Right lobe of liver (tissue), 6 donors: ENCODE data around the gene JMJD8. TPM values are rescaled to one million over a fixed set of nuclear protein-coding genes. Genes with fewer than 3 reads are reported as not detected.
"Not testable (repeated sequence)": the region's sequence is repeated elsewhere in the genome, so short reads cannot be mapped to it uniquely, and the experiment has no call there.

Experiments used
- ATAC-seq, 4 donors: fragments of 200-7000 bp; cut with Tn5 transposase; one replicate each; pipeline ENCODE4 v1.9.1; 2020; ENCODE audit warnings: mild to moderate bottlenecking in 4 of 4, moderate library complexity in 4 of 4
- DNase-seq, 3 donors: peaks; one replicate each; pipeline ENCODE4 v3.0.0-alpha.2; 2020
- H3K27ac ChIP-seq, 3 donors: fragments of 200-600 bp; one replicate each; pipeline ENCODE4 v1.8.0; 2022
- H3K27me3 ChIP-seq, 2 donors: fragments of 200-600 bp; one replicate each; pipeline ENCODE4 v1.8.0; 2022
- H3K36me3 ChIP-seq, 4 donors: fragments of 200-600 bp; sonication (generic) in 1 of 4; one replicate each; pipeline versions ENCODE4 v1.5.1 to v1.8.0; 2017 to 2022; ENCODE audit warnings: control low read depth in 1 of 4
- H3K4me1 ChIP-seq, 4 donors: fragments of 200-600 bp; sonication (generic) in 1 of 4; one replicate each; pipeline versions ENCODE4 v1.5.1 to v1.8.0; 2017 to 2022; ENCODE audit warnings: control low read depth in 1 of 4
- H3K4me3 ChIP-seq, 3 donors: fragments of 200-600 bp; one replicate each; pipeline ENCODE4 v1.8.0; 2022
- H3K9me3 ChIP-seq, 4 donors: fragments of 200-600 bp; sonication (generic) in 1 of 4; one replicate each; pipeline versions ENCODE4 v1.5.1 to v1.8.0; 2017 to 2022; ENCODE audit warnings: control low read depth in 1 of 4
- POLR2A ChIP-seq: fragments of 450-650 bp; IDR thresholded peaks from one replicate; pipeline ENCODE4 v1.6.1; 2017; ENCODE audit warnings: antibody characterized with exemption, mild to moderate bottlenecking
- WGBS: methylation state at CpG from one replicate; pipeline ENCODE4 v1.1.6; 2018; ENCODE audit warnings: low coverage, low lambda C conversion rate; ENCODE audit not compliant: insufficient coverage; ENCODE audit errors: missing lambda C conversion rate; 5-methylcytosine and 5-hydroxymethylcytosine counted together
- intact Hi-C, 2 donors: fragments of 100-400 bp; cut with DNase I; formaldehyde crosslinking; loops; one replicate each; pipeline versions ENCODE4 v1.11.2 to v1.14.1; 2022
- total RNA-seq, 6 experiments: library from RNA; depleted of rRNA in 2 of 6; stranded (reverse); fragments of >200 nt in 2 of 6; fragmentation: NEBNext Ultra II Directional in 3 of 6; extraction: Animal tissue kit (Norgen Biotek cat#: 25700) in 3 of 6; gene quantifications; one replicate each; pipeline versions ENCODE4 v1.1.0 to v1.2.4, GENCODE V29; 2016 to 2023
- TF ChIP-seq, protein P1 (sequence below), 4 donors: fragments of 200-600 bp in 3 of 4; fragments of 450-650 bp in 1 of 4; IDR thresholded peaks; one replicate each; pipeline versions ENCODE4 v1.5.1 to v1.8.0; 2016 to 2022; ENCODE audit warnings: antibody characterized with exemption in 4 of 4, mild to moderate bottlenecking in 2 of 4
- donor health status: DM: no; HTN: yes; CAD: no.
- donor health status: DM: no; HTN: no; CAD: no.
- donor health status: DM: no; HTN: no; CAD: no.
- donor health status: DM: no; HTN: yes; CAD: no.
- donor health status: DM: no; HTN: yes; CAD: no.

The JMJD8 gene
- total RNA-seq, 6 experiments from 2014 or later: 26.9 to 68.1 (median 36.9) TPM

GRCh38 chr16:693766-694165 lies 9.6 kb upstream of the JMJD8 start:
- Histone ChIP-seq H3K27me3 (peaks cover 0 to 10% of the 10 kb centered on the region in 2 donors), H3K4me1 (peaks cover 0 to 15% (median 7%) of the 10 kb centered on the region in 4 donors), H3K4me3 (no peak overlapping the region), H3K9me3 (no peaks in the 10 kb centered on the region), H3K27ac (no peak overlapping the region), H3K36me3 (no peaks in the 10 kb centered on the region)
- DNase-seq: no peak
- WGBS: 20% methylated on average over 2 of the region's 37 CpGs
- no peak for TF ChIP-seq POLR2A
- TF ChIP-seq, protein P1, sequence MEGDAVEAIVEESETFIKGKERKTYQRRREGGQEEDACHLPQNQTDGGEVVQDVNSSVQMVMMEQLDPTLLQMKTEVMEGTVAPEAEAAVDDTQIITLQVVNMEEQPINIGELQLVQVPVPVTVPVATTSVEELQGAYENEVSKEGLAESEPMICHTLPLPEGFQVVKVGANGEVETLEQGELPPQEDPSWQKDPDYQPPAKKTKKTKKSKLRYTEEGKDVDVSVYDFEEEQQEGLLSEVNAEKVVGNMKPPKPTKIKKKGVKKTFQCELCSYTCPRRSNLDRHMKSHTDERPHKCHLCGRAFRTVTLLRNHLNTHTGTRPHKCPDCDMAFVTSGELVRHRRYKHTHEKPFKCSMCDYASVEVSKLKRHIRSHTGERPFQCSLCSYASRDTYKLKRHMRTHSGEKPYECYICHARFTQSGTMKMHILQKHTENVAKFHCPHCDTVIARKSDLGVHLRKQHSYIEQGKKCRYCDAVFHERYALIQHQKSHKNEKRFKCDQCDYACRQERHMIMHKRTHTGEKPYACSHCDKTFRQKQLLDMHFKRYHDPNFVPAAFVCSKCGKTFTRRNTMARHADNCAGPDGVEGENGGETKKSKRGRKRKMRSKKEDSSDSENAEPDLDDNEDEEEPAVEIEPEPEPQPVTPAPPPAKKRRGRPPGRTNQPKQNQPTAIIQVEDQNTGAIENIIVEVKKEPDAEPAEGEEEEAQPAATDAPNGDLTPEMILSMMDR (IDR thresholded peaks at IDR 0.05): no peak
- intact Hi-C loops: no loop called here
- ATAC-seq: no peak

- DNase-seq (no peak), ATAC-seq (no peak)
- WGBS: 60% methylated on average over 1 of the region's 22 CpGs
- Histone ChIP-seq H3K4me3 (no peak overlapping the region), H3K27me3 (peaks cover 0 to 10% of the 10 kb centered on the region in 2 donors), H3K9me3 (no peaks in the 10 kb centered on the region), H3K36me3 (no peaks in the 10 kb centered on the region), H3K4me1 (peaks cover 0 to 18% (median 8%) of the 10 kb centered on the region in 4 donors), H3K27ac (no peak overlapping the region)
- intact Hi-C loops: no loop called here
- TF ChIP-seq POLR2A: no peak
Observed at GRCh38 chr16:693364-693763, 9.2 kb upstream of the JMJD8 start.

GRCh38 chr16:692356-693108 lies 8.4 kb upstream of the JMJD8 start:
- Histone ChIP-seq H3K27me3 (peaks cover 0 to 10% of the 10 kb centered on the region in 2 donors), H3K4me3 (no peak overlapping the region), H3K36me3 (no peaks in the 10 kb centered on the region), H3K27ac (no peak overlapping the region), H3K4me1 (peaks cover 0 to 19% (median 8%) of the 10 kb centered on the region in 4 donors), H3K9me3 (no peaks in the 10 kb centered on the region)
- DNase-seq (no peak), ATAC-seq (no peak)
- TF ChIP-seq, protein P1 (IDR thresholded peaks at IDR 0.05): no peak
- TF ChIP-seq POLR2A: no peak
- intact Hi-C loops: no loop called here
- 63% methylated on average over 10 of the region's 10 CpGs for WGBS

DNA sequence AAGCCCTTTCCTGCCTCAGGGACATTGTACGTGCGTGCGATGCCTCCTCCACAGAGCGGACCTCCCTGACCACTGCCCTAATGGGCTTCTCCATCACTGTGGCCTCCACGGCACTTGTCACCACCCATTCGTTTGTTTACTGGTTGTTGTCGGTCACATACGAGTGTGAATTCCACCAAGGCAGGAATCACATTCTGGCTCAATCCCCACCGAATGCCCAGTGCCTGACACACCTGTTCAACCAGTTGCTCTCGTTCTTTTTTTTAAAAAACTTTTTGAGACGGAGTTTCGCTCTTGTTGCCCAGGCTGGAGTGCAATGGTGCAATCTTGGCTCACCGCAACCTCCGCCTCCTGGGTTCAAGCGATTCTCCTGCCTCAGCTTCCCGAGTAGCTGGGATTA lies 7.1 kb upstream of the JMJD8 start:
- 80% methylated on average over 10 of the region's 16 CpGs for WGBS
- Histone ChIP-seq H3K4me1 (peaks cover 0 to 19% (median 8%) of the 10 kb centered on the region in 4 donors), H3K27me3 (peaks cover 0 to 10% of the 10 kb centered on the region in 2 donors)
- H3K9me3 ChIP-seq, H3K4me3 ChIP-seq, H3K36me3 ChIP-seq, intact Hi-C loops, H3K27ac ChIP-seq, ATAC-seq, DNase-seq: not testable (repeated sequence)

DNA sequence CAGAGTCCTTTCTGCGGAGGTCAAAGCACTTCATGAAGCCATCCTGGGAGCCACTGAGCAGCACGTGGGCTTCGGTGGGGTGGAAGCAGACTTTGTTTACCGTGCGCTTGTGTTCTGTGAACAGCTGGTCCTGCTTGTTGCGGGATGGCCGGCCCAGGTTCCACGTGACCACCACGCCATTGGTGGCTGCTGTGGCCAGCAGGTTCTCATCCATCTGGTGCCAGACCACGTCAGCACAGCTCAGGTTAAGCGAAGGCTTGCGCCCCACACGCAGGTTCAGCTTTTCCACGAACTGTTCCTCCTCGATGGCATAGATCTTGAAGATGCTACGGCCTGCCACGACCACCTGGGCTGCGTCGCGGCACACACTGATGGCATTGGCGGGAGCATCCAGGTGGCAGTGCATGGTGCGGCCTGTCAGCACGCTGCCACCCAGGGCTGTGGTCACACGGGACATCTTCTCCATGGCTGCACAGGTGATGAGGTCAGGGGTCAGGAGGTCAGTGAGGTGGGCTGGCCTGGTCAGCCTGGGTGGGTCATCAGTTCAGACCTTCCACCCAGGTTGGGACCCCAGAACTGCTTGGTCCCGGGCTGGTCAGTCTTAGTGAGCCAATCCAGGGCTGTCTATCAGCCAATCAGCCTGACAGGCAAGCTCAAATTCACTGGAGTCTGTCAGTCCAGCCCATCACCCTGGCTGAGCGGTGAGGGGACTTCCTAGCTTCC lies 5.2 kb upstream of the JMJD8 start:
- Histone ChIP-seq H3K27ac (peak overlapping the region in 1 of 3 donors; percentile 68), H3K27me3 (peaks cover 0 to 4% of the 10 kb centered on the region in 2 donors), H3K9me3 (no peaks in the 10 kb centered on the region), H3K4me3 (peak overlapping the region; percentile 93 to 96 (median 94)), H3K4me1 (peaks cover 0 to 19% (median 9%) of the 10 kb centered on the region in 4 donors), H3K36me3 (peaks cover 0 to 6% (median 0%) of the 10 kb centered on the region in 4 donors)
- ATAC-seq (no peak), DNase-seq (no peak)
- WGBS: 80% methylated on average over 2 of the region's 26 CpGs
- intact Hi-C loops: no loop called here
- TF ChIP-seq, protein P1 (IDR thresholded peaks at IDR 0.05): no peak
- TF ChIP-seq POLR2A: no peak
